SU-DHL-6 (cell line): ENCODE measurements around the gene PRRC2C.
"Not testable (repeated sequence)": the region's sequence is repeated elsewhere in the genome, so short reads cannot be mapped to it uniquely, and the experiment has no call there.

ENCODE experiments used
- EZH2phosphoT487 ChIP-seq: fragments of 200-600 bp; sonication (generic), shearing (Covaris generic); conservative IDR thresholded peaks from 2 replicates; pipeline ENCODE4 v1.6.1; 2018; ENCODE audit warnings: mild to moderate bottlenecking, antibody characterized with exemption, low read length, moderate library complexity, mixed read lengths
- TF ChIP-seq, protein P1 (sequence below): fragments of 200-600 bp; sonication (generic); IDR thresholded peaks from one replicate; pipeline ENCODE4 v1.5.1; 2017; ENCODE audit warnings: antibody characterized with exemption, mild to moderate bottlenecking, low read length, moderate library complexity; ENCODE audit not compliant: insufficient read depth, poor library complexity, severe bottlenecking

DNA sequence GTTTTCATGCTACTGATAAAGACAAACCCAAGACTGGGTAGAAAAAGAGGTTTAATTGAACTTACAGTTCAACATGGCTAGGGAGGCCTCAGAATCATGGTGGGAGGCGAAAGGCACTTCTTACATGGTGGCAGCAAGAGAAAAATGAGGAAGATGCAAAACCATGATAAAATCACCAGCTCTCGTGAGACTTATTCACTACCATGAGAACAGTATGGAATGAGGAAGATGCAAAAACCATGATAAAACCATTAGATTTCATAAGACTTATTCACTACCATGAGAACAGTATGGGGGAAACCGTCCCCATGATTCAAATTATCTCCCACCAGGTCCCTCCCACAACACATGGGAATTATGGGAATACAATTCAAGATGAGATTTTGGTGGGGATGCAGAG is 45.1 kb upstream of the PRRC2C start:
- TF ChIP-seq, protein P1, sequence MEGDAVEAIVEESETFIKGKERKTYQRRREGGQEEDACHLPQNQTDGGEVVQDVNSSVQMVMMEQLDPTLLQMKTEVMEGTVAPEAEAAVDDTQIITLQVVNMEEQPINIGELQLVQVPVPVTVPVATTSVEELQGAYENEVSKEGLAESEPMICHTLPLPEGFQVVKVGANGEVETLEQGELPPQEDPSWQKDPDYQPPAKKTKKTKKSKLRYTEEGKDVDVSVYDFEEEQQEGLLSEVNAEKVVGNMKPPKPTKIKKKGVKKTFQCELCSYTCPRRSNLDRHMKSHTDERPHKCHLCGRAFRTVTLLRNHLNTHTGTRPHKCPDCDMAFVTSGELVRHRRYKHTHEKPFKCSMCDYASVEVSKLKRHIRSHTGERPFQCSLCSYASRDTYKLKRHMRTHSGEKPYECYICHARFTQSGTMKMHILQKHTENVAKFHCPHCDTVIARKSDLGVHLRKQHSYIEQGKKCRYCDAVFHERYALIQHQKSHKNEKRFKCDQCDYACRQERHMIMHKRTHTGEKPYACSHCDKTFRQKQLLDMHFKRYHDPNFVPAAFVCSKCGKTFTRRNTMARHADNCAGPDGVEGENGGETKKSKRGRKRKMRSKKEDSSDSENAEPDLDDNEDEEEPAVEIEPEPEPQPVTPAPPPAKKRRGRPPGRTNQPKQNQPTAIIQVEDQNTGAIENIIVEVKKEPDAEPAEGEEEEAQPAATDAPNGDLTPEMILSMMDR: not testable (repeated sequence)
- not testable (repeated sequence) for TF ChIP-seq EZH2phosphoT487
